Panc1 (cell line): ENCODE data around the gene CRYM.

Source experiments
- CTCF ChIP-seq: fragments of 450-650 bp; IDR thresholded peaks from 2 replicates; pipeline ENCODE4 v1.5.1; 2017; ENCODE audit warnings: mild to moderate bottlenecking
- SIN3A ChIP-seq: IDR thresholded peaks from 2 replicates; pipeline ENCODE4 v1.6.1; 2012; ENCODE audit warnings: low read depth, mild to moderate bottlenecking, low read length, moderate library complexity, borderline replicate concordance; ENCODE audit not compliant: insufficient read depth

GRCh38 chr16:21275529-21275928 is 2.6 kb downstream of the CRYM start:
- TF ChIP-seq CTCF = no peak
- TF ChIP-seq SIN3A = no peak
